Urothelium cell line (cell line): ENCODE measurements around the gene MSANTD4.
"Not testable (repeated sequence)": the region's sequence is repeated elsewhere in the genome, so short reads cannot be mapped to it uniquely, and the experiment has no call there.

Experiments used
- DNase-seq: peaks from one replicate; pipeline ENCODE4 v3.0.0; 2011; ENCODE audit warnings: low spot score, mixed read lengths
- FAIRE-seq: peaks from 2 replicates; lab custom pipeline; 2011; peaks lifted over from hg19 to GRCh38; lab: Jason Lieb, UNC

The MSANTD4 gene

DNA sequence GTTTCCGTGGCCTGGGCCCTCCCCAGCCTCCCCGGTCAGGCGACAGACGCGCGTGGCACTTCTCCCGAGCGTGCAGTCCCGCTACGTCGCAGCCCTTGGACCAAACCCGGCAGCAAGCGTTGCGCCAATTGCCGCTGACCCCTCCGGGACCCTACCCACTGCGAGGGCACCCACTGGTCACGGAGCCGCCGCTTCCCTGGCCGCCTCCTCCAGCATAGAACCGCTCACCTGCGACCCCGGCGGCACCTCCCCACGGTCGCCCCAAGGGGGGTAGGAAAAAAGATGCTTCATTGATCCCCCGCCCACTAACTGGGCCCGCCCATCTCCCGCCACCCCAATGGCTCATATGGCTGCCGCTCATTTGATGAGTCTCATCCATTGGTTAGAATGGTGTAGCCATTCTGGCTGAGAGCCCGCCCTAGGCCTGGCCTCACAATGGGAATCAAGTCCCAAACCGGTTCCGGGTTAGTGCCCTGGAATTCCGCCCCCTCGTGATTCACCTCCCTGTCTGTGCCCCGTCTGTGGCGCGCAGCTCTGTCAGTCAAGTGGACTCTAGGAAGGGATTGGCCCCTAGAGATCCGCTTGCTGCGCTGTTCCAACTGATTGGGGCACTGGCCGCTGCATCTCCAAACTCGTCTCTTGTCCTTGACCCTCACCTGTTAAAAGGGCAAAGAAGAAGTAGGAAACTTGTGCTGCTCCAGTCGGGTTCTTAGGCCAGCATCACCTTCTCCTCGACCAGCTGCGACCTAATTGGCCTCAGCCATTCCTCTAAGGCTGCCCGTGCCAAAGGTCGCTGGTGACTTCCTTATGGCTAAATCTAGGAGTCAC, at the start of gene MSANTD4:
TSS of gene MSANTD4 (minus strand) at position 274 of the 828 bp plus-strand sequence. CDS start 11,323 bp downstream, outside the sequence.
- FAIRE-seq: peak; percentile 90
- DNase-seq: peak; percentile 97

DNA sequence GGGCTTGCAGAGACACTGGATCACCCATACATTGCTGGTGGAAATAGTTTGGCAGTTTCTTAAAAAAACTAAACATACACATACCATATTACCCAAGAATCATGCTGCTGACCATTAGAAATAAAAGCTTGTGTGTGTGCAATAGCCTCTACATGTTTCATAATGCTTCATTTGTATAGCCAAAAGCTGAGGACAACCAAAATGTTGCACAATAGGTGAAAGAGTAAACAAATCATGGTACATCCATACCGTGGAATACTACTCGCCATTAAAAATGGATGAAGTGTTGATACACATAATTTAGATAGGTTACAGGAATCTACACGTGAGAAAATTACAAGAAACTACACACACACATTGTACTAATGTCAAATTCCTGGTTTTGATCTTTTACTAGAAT, 48.6 kb upstream of the MSANTD4 start:
- FAIRE-seq: no peak
- DNase-seq: no peak

DNA sequence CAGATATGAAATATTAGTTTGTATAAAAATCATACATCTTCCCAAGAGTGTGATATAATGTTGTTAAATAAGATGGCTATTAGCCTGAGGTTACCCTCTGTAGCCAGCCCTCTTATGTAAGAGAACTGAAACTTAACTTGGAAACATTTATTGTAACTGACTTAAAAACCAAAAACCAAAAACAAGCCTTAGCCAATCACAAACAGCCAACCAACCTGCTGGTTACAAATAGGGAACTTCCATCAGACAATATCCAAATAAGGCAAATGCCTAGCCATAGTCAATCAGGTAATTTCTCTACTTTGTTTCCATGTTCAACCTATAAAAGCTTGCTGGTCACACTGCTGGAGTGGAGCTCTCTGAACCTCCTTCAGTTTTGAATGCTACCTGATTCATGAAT, 41.0 kb upstream of the MSANTD4 start:
- FAIRE-seq (no peak), DNase-seq (no peak)

DNA sequence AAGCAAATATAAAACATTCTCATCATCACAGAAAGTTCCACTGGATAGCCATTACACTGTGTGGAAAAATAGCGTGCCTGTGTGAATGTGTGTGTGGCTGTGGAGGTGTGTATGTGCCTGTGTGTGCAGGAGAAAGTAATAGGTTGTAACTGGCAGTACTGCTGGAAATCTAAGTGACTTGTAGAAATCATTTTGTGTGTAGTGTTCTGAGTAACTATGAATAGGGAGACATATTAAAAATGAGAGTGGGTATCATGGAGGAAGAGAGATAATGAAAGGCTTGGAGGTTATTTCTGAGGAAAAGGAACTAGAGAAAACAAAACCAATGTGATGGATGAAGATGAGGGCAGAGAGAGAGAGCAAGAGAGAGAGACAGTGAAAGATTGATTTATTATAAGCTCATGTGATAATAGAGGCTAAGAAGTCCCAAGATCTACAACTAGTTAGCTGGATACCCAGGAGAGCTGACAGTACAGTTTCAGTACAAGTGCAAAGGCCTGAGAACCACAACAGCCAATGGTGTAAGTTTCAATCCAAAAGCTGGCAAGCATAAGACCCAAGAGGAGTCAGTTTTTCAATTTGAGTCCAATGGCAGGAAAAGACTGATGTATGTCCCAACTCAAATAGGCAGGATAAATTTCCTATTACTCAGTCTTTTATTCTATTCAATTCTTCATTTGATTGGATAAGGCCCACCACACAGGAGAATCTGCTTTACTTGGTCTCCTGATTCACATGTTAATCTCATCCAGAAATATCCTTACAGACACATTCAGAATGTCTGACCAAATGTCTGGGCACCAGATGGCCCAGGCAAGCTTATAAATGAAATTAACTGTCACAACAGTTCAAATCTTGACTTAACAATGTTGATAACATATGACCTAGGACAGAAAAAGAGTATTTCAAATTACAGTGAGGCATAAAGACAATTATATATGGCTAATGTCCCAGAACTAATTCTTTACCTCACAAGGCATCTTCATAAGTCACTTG, 40.2 kb upstream of the MSANTD4 start:
- FAIRE-seq (no peak), DNase-seq (no peak)

DNA sequence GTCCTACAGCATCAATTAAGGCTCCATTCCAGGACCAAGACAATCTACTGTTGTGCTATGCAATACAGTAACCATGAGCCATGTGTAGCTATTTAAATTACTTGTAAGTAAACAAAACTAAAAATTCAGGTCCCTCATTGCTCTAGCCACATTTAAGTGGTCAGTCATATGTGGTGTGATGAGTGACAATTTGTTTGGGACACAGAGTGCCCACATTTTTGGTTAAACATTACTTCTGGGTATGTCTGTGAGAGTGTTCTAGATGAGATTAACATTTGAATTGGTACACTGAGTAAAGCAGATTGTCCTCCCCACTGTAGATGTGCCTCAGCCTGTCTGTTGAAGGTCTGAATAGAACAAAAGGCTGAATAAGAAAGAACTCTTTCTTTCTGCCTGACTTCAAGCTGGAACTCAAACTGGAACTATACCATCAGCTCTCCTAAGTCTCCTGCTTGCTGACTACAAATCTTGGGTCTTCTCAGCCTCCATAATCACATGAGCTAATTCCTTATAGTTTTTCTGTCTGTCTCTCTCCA, 39.3 kb upstream of the MSANTD4 start:
- FAIRE-seq (no peak), DNase-seq (no peak)

DNA sequence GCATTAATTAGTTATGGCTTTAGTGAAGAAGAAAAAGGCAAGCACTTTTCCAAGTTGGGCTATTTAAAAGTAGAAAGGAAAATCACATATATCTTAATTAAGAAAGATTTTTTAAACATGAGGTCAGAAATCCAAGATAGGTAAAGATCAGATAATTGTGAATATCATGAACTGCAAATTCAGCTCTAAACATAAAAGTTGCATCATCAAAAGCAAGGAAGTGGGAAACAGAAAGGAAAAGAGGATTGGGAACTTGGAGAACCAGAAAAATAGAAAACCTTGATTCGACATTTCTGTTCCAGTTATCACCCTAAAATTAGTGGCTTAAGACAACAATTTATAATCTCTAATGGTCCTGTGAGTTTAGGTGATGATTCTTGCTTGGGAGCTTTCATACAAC, 37.6 kb upstream of the MSANTD4 start:
- no peak for FAIRE-seq
- no peak for DNase-seq

DNA sequence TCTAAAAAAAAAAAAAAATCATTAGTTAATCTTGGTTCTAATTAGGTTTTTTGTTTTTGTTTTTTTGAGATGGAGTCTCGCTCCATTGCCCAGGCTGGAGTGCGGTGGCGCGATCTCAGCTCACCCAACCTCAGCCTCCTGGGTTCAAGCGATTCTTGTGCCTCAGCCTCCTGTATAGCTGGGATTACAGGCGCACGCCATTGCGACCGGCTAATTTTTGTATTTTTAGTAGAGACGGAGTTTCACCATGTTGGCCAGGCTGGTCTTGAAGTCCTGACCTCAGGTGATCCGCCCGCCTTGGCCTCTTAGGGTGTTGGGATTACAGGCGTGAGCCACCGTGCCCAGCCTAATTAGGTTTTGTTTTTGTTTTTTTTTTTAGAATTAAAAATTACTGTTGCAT, 36.3 kb upstream of the MSANTD4 start:
- DNase-seq, FAIRE-seq: not testable (repeated sequence)

DNA sequence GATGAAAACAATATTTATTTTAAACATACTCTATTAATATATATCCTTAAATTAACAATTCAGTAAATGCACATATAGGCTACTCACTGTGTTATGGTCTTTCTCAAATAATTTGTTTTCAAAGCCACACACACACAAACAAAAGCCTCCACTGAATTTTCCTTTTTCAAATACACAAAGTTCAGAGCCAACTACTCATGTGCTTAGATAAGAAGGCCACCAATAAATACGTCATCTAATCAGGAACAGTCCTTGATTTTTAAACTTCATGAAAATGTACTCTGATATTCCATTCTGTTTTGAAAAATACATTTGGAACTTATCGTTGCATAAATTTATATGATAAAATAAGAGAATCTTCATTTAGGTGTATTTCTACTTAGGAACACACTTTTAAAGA, 29.1 kb upstream of the MSANTD4 start:
- FAIRE-seq: no peak

DNA sequence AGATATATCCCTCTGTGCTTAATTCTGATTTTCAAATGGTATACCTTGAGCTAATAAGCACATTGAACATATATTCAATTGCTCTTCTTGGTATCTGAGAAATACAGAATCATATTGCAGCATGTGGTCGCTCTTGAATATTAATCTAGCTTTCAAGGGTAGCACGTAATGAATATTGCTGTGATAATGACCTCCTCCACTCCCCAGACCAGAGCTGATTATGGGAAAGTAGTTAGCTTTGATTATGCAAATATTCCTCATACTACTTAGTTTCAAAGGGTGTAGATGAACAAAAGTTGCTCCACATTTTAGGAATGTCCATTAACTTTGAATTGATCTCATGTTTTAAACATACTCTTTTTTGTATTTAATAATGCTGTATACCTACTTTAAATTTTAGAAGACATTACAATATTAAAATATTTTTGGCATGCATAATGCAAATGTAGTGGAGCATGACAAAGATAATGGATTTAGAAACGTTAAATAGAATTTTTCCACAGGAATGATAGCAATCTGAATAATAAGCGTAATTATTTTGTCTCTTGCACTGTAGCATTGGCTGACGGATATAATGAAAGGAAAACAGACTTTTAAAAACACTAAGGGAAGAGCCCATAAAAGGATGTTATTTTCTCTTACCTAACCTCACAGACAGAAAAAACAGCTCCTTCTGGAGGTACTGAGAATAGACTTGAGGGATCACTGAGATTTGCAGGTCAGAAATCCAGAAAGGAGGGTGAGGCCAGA, 27.9 kb upstream of the MSANTD4 start:
- FAIRE-seq (no peak), DNase-seq (no peak)

More for the DNA sequence above, 29.1 kb upstream of the MSANTD4 start:
- DNase-seq: no peak

DNA sequence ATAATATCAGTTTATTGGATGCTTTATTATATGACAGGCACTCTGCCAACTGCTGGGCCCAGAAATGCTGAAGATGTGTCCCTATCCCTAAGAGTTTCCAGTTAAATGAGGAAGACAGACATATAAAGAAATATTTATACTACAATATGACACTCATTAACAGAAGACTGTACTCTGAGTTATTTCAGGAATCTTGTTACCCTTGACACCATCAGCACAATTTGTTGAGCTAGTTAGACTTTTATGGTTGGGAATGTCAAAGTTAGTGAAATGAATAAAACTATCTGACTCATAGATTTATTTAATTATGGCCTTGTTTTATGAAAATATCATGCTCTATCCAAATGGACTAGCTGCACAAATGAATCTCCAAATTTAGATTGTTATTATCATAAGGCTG, 25.6 kb upstream of the MSANTD4 start:
- DNase-seq (no peak), FAIRE-seq (no peak)

DNA sequence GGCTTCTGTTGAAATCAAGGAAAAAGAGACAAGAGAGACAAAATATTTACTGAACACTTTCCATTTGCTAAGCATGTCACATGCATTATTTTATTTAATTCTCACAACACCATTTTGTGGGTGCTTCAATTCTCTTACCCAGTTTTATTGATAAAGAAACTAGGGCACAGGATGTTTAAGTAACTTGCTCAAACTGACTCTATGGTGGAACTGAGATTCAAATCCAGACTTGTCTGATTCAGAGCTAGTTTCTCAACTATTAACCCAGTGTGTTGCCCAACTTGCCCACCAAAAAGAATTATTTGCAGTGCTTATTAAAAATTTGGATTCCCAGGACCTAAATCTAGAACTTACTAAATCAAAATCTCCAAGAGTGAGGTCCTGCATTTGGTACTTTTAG, 21.5 kb upstream of the MSANTD4 start:
- FAIRE-seq (no peak), DNase-seq (no peak)

DNA sequence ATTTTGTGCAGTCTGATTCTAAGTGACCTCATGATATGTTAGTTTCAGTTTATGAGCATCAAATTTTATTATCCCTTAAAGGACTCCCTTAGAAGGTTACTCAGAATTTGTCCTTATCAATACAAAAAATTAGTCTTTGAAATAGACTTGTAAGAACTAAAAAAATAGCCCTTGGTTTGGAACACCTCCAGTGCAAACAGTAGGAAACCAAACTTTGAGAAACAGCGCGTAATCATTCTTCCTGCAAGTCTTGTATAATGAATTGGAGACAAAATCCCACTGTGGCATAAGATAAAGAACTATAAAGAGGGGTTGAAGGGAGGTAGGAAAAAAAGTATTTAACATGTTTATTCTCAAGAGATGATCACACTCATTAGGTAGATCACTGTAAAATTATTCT, 10.8 kb upstream of the MSANTD4 start:
- DNase-seq (no peak), FAIRE-seq (no peak)

DNA sequence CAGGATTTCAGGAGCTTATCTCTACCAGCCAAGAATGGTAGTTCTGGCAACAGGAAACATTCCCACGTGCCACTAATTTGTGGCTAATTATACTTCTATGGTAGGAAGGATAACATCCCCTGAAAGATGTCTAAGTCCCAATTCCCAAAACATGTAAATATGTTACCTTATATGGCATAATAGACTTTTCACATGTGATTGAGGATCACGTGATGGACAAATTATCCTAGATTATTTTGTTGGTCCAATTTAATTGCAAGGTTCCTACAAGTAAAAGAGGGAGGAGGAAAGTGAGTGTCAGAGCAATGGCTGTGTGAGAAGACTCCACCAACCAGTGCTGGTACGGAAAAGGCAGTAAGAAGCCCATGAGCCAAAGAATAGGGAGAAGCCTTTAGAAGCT, 9.9 kb upstream of the MSANTD4 start:
- DNase-seq: no peak
- FAIRE-seq: no peak

DNA sequence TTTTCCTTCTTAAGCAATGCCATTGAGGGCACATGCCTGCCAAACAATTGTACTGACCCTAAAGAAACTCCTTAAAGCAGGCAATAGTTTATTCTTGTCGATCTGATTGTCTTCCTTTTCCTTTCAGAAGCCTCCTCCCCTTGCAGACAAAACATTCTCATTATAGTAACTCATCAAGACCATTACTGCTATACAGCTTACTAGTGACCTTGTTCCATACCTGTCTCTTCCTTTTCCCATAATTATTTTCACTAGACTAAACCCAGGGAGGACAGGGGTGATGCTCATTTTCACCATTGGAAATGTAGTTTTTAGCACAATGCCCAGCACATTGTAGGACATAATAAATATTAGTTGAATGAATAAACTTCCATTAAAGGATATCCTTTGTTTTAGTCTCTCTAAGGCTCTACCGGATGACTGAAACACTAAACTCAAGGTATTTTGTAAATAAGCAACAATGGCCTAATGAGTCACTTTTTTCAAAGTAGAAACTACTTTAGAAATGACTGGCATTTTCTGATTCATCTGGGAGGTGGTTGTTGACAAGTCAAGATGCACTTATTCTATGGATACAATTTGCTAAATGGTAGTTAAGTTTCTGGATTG, 9.3 kb upstream of the MSANTD4 start:
- FAIRE-seq (peak; percentile 13), DNase-seq (no peak)

DNA sequence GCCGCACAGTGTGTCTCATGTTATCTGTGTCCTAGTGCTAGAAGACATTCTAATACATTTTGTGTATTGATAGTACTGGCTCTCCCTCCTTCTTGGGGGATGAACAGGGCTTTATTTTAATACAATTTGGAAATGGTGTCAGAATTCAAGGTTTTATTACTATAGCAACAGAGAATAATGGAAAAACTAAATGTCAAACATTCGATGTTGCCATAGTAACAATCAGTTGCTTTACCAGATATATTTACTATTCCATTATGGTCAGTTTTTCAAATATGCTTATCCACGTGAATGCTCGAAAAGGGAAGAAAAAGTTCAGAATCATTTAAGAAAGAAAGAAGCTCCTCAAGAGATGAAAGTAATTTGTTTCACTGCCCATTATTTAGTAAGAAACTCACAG, 8.6 kb upstream of the MSANTD4 start:
- FAIRE-seq (no peak), DNase-seq (no peak)

DNA sequence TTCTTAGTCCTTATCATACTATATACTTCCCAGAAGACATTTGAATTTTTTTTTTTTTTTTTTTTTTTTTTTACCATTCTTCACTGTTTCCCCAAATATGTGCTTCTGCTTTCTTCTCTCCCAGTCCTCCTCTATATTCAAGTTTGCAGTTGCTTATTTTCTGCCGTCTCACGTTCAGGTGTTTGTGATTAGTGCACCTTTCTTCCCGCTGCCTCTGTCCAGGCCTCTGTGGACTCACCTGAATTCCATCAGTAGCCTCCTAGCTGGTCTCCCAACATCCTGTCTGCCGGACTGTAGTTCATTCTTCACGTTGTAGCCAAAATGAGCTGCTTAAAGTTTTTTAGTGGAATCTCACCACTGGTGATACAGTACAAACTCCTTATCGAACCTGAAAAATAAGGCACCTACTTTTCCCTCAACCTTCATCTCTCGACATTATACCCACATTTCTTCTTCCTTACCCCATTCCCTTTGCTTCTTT, 795 bp upstream of the MSANTD4 start:
- no peak for DNase-seq
- no peak for FAIRE-seq

DNA sequence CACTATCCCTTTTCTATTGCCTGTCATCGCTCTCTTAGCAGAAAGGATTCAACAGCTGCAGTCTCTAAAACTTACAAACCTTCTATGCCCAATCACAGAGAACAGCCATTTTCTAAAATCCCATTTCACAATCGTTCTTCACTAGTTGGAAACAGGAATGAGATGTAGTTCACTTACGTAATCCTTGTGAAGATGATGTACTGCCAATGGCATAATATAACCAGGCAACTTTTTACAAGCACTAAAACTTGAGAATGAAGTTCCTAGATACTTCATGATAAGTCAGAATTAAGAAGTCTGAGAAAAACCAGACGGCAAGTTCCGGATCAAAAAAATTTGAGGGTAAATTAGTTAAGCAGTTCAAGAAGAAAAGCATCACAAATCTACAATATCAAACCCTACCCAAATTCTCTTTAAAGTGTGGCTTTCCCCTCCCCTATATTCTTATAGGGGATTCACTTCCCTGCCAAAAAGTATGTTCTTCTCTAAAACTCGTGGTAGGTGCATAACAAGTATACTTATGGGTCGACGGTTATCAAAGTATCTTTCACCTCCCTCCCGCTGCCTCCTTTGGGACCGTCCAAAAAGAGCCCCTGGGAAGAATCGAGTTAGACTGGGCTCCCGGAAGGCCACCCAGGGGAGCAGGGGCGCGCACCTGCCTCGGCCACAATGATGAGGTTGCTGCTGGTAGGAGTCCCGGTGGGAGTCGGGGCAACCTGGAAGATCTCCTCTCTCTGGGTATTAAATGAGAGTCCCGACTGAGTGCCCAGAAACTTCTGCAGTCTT, 666 bp downstream of the MSANTD4 start:
- no peak for DNase-seq
- no peak for FAIRE-seq

DNA sequence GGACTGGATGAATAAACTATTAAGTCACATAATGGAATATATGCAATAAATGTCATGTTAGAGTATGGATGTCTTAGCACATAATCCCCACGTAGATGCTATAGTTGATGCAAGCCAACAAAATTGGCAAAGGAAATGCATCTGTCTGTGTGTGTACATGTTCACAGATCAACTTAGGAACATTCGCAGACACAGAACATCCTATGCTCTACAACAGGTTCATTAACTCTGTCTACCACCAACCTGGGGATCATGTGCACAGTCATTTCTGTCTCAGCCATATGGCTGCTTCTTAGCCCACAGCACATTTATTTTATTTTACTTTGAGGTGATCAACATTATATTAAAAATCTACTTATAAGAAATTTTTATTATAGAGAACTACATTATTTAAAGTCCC, 4.9 kb downstream of the MSANTD4 start:
- DNase-seq (no peak), FAIRE-seq (no peak)

DNA sequence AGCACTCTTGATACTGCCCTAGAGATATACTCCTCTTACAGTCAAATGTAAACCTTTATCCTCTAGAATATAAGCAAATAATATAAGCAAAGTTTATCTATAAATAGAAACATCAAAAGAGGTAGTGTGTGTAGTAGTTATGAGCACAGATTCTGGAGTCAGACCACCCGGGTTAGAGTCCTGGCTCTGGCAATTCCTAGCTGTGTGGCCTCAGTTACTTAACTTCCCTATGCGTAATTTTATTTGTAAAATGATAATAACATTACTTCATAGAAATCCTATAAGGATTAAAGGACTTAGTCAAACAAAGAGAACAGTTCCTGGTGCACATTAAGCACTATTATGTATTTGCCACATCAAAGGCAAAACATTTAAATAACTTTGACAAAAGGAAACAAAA, 7.0 kb downstream of the MSANTD4 start:
- no peak for DNase-seq
- no peak for FAIRE-seq
